Fibroblast of lung (primary cell): ENCODE results near the gene NF2. TPM values are rescaled to one million over a fixed set of nuclear protein-coding genes. Genes with fewer than 3 reads are reported as not detected.

Experiments used
- DNase-seq, 2 donors: peaks; one replicate each; pipeline versions ENCODE4 v3.0.0 to v3.0.0-alpha.2; 2010; ENCODE audit warnings: low read depth in 2 of 2
- H2AFZ ChIP-seq: 2 replicates; pipeline ENCODE4 v1.5.1; 2012; ENCODE audit warnings: low read length, control low read depth, inconsistent platforms
- H3K27ac ChIP-seq: 2 replicates; pipeline ENCODE4 v1.5.1; 2011; ENCODE audit warnings: low read length, control low read depth; ENCODE audit not compliant: insufficient read depth
- H3K27me3 ChIP-seq: 2 replicates; pipeline ENCODE4 v1.5.1; 2011; ENCODE audit warnings: mild to moderate bottlenecking, low read length; ENCODE audit not compliant: control insufficient read depth, insufficient read depth
- H3K36me3 ChIP-seq: 2 replicates; pipeline ENCODE4 v1.5.1; 2011; ENCODE audit warnings: low read length; ENCODE audit not compliant: control insufficient read depth, insufficient read depth
- H3K4me1 ChIP-seq: 2 replicates; pipeline ENCODE4 v1.5.1; 2011; ENCODE audit warnings: low read length; ENCODE audit not compliant: control insufficient read depth, insufficient read depth; ENCODE audit errors: extremely low read depth
- H3K4me2 ChIP-seq: 2 replicates; pipeline ENCODE4 v1.5.1; 2011; ENCODE audit warnings: low read length, control low read depth; ENCODE audit not compliant: insufficient read depth; ENCODE audit errors: extremely low read depth
- H3K4me3 ChIP-seq, 4 experiments: fragments of 200-600 bp in 1 of 4; sonication (generic) in 1 of 4; replicated peaks in 1 of 4; 2 replicates each; pipeline ENCODE4 v1.5.1; 2011 to 2016; ENCODE audit warnings: low read length in 4 of 4, low read depth in 3 of 4, mild to moderate bottlenecking in 3 of 4, control low read depth in 2 of 4, inconsistent platforms in 1 of 4, mixed read lengths in 1 of 4; ENCODE audit not compliant: insufficient read depth in 1 of 4; ENCODE audit errors: control extremely low read depth in 1 of 4
- H3K79me2 ChIP-seq: 2 replicates; pipeline ENCODE4 v1.5.1; 2012; ENCODE audit warnings: mild to moderate bottlenecking, low read length, inconsistent platforms; ENCODE audit not compliant: control insufficient read depth, insufficient read depth
- H3K9ac ChIP-seq: 2 replicates; pipeline ENCODE4 v1.5.1; 2011; ENCODE audit warnings: mild to moderate bottlenecking, low read length, control low read depth; ENCODE audit not compliant: insufficient read depth
- H3K9me3 ChIP-seq: 2 replicates; pipeline ENCODE4 v1.5.1; 2012; ENCODE audit warnings: low read depth, low read length; ENCODE audit not compliant: control insufficient read depth, insufficient read depth
- H4K20me1 ChIP-seq: 2 replicates; pipeline ENCODE4 v1.5.1; 2011; ENCODE audit warnings: low read length; ENCODE audit not compliant: control insufficient read depth, insufficient read depth; ENCODE audit errors: extremely low read depth
- EZH2 ChIP-seq: IDR thresholded peaks from 2 replicates; pipeline ENCODE4 v1.5.1; 2012; ENCODE audit warnings: low read length, control low read depth, mild to moderate bottlenecking; ENCODE audit errors: missing control alignments
- polyA plus RNA-seq, 2 donors: library from polyadenylated mRNA; depleted of rRNA in 1 of 2; stranded (reverse) in 1 of 2; unstranded in 1 of 2; fragments of >200 nt; gene quantifications; 2 replicates each; pipeline ENCODE4 v1.2.1, GENCODE V29; 2011 to 2012; ENCODE audit warnings: missing spikeins in 1 of 2
- total RNA-seq: library from RNA; depleted of rRNA; stranded (reverse); fragments of >200 nt; gene quantifications from 2 replicates; pipeline ENCODE4 v1.2.1, GENCODE V29; 2014
- TF ChIP-seq, protein P1 (sequence below), 2 donors: IDR thresholded peaks in 1 of 2; conservative IDR thresholded peaks in 1 of 2; 1 replicate in 1 of 2; 2 replicates in 1 of 2; pipeline ENCODE4 v1.5.1; 2011 to 2012; ENCODE audit warnings: low read length in 2 of 2, control low read depth in 1 of 2, inconsistent platforms in 1 of 2, low read depth in 1 of 2, mild to moderate bottlenecking in 1 of 2

NF2 gene
- total and polyA plus RNA-seq, 2 donors (not counting 1 experiment from before 2014, with no cell fraction given): 55.5 to 80.9 TPM

DNA sequence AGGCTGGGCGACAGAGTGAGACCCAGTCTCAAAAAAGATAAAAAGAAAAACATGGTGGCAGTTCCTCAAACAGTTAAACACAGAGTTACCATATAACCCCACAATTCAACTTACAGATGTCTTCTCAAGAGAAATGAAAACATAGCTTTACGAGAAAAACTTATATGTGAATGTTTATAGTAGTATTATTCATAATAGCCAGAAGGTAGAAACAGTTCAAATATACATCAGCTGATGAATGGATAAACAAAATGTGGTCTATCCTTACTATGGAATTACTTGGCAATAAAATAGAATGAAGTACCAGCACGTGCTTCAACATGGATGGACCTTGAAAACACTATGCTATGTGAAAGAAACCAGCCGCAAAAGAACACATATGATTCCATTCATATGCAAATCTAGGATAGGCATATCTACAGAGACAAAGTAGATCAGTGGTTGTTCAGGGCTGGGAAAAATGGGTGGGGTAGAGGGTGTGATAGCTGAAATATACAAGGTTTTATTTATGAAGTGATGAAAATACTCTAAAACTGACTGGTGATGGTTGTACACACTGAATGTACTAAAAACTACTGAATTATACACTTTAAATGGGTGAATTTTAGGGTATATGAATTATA lies 12.4 kb downstream of the NF2 start:
- Histone ChIP-seq H4K20me1 (no peaks in the 10 kb centered on the region), H2AFZ (no peak overlapping the region), H3K9ac (no peak overlapping the region), H3K27ac (no peak overlapping the region), H3K4me2 (no peak overlapping the region), H3K79me2 (peaks cover 81% of the 10 kb centered on the region), H3K4me1 (peaks cover 15% of the 10 kb centered on the region), H3K4me3 (no peak overlapping the region), H3K27me3 (no peaks in the 10 kb centered on the region), H3K36me3 (no peaks in the 10 kb centered on the region), H3K9me3 (no peaks in the 10 kb centered on the region)
- TF ChIP-seq, protein P1, sequence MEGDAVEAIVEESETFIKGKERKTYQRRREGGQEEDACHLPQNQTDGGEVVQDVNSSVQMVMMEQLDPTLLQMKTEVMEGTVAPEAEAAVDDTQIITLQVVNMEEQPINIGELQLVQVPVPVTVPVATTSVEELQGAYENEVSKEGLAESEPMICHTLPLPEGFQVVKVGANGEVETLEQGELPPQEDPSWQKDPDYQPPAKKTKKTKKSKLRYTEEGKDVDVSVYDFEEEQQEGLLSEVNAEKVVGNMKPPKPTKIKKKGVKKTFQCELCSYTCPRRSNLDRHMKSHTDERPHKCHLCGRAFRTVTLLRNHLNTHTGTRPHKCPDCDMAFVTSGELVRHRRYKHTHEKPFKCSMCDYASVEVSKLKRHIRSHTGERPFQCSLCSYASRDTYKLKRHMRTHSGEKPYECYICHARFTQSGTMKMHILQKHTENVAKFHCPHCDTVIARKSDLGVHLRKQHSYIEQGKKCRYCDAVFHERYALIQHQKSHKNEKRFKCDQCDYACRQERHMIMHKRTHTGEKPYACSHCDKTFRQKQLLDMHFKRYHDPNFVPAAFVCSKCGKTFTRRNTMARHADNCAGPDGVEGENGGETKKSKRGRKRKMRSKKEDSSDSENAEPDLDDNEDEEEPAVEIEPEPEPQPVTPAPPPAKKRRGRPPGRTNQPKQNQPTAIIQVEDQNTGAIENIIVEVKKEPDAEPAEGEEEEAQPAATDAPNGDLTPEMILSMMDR (conservative IDR thresholded peaks at IDR 0.05 in 1 of 2, IDR thresholded peaks at IDR 0.05 in 1 of 2; ENCODE audit: low read depth in 1 of 2, low read length in 2 of 2): no peak
- TF ChIP-seq EZH2: no peak
- no peak for DNase-seq

DNA sequence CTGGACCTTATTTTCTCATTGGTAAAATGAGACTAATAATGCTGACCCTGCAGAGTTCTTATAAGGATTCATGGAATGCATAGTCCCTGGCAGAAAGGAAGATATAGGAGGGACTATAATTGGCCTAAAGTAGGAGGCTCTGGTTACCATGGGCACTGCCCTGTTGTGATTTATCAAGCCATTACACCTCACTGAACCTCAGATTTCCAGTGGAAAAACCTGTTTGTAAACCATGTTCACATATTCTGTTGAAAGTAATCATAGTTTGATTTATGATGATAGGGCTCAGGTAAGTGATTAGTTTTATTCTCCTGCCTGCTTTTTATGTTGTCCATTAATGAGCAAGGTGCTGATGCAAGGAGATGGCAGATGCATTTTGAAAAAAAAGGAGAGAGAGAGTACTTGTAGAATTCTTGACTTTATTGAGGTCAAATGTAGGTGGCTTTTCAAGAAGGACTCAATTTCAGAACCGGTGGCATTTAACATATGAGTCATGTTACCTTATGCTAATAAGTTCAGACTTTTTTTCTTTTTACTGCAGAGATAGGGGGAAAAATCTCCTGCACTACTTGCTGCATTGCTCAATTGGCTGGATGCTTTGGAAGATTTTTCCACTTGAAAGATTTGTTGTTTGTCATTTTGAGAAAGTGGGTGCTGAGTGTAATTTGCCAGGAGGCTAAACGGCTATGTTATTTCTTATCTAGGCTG lies 14.6 kb downstream of the NF2 start:
- Histone ChIP-seq H3K4me1 (peaks cover 24% of the 10 kb centered on the region), H3K36me3 (no peaks in the 10 kb centered on the region), H3K4me3 (no peak overlapping the region), H3K9me3 (no peaks in the 10 kb centered on the region), H3K4me2 (peak overlapping the region; percentile 19), H3K9ac (no peak overlapping the region), H4K20me1 (no peaks in the 10 kb centered on the region), H3K79me2 (peaks cover 67% of the 10 kb centered on the region), H2AFZ (no peak overlapping the region), H3K27ac (no peak overlapping the region), H3K27me3 (no peaks in the 10 kb centered on the region)
- peak; percentile 57 to 86 for DNase-seq
- TF ChIP-seq EZH2: no peak
- TF ChIP-seq, protein P1 (conservative IDR thresholded peaks at IDR 0.05 in 1 of 2, IDR thresholded peaks at IDR 0.05 in 1 of 2; ENCODE audit: low read depth in 1 of 2, low read length in 2 of 2): no peak

DNA sequence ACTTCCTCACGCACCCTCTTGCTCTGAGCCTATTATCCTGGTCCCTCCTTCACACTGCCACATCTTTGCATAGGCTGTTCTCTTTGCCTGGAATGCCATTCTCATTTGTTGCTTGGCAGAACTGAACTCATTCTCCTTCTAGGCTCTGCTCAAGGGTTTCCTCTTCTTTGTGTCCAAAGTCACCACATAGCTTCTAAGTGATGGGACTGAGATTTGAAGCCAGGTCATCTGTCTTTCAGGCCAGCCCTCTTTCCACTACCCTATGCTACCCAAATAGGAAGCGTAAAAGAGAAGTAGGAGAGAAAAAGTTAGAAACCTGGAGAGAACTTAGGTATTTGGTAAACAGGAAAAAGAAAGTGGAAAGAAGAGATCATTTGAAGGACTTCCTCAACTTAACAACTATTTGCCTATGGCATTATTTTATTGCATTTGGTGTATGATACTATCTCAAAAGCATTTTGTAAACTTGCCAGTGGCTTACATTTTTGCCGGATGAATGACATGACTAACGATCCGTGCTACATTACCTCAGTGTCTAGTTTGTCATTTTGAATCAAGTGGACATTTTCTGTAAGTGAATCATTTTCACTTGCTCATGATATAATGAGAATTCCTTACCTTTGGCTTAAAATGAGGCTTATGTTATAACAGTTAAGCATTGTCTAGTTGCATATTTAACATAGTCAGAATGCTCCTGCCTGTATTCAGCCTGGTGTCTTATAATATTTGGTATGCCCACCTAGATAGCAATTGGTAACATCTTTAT lies 18.5 kb downstream of the NF2 start:
- H4K20me1 ChIP-seq: no peaks in the 10 kb centered on the region
- no peak for TF ChIP-seq EZH2
- TF ChIP-seq, protein P1 (conservative IDR thresholded peaks at IDR 0.05 in 1 of 2, IDR thresholded peaks at IDR 0.05 in 1 of 2; ENCODE audit: low read depth in 1 of 2, low read length in 2 of 2): no peak
- H3K4me3 ChIP-seq: peak overlapping the region in 2 of 4 experiments; percentile 9 to 30
- H3K4me2 ChIP-seq: peak overlapping the region; percentile 69
- no peak overlapping the region for H3K9ac ChIP-seq
- DNase-seq: peak; percentile 84 to 98
- peaks cover 46% of the 10 kb centered on the region for H3K4me1 ChIP-seq
- H3K79me2 ChIP-seq: peaks cover 57% of the 10 kb centered on the region
- H3K27ac ChIP-seq: peak overlapping the region; percentile 78
- H3K9me3 ChIP-seq: no peaks in the 10 kb centered on the region
- no peaks in the 10 kb centered on the region for H3K27me3 ChIP-seq
- no peak overlapping the region for H2AFZ ChIP-seq
- H3K36me3 ChIP-seq: no peaks in the 10 kb centered on the region
